ENCODE data around the gene MBTPS1.

DNA sequence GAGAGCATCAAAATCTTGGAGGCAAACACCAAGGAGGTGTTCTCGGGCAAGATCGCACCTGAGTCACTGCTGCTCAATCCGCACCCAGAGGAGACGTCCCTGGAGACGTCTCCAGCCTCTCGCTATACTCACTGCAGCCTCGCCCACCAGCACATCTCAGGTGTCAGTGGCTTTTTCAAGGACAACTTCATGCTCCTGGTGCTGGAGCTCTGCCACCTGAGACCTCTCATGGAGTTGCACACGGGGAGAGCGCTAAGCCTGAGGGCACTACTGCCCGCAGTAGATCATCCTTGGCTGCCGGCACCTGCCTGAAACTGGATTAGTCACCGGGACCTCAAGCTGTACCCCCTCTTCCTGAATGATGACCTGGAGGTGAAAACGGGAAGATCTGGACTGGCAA is 2.6 kb upstream of the MBTPS1 start:
- no peak for TF ChIP-seq POLR2A (IDR thresholded peaks at IDR 0.05; ENCODE audit: low read depth, low read length)
- no peak for TF ChIP-seq POLR2AphosphoS5 (IDR thresholded peaks at IDR 0.05; ENCODE audit: low read depth, low read length)
- TF ChIP-seq TAF1 (IDR thresholded peaks at IDR 0.05; ENCODE audit: borderline replicate concordance, low read depth, low read length), result no peak
